Vagina (tissue), 2 donors: ENCODE data around the gene DAPP1.

ENCODE experiments used
- POLR2AphosphoS5 ChIP-seq, 2 donors: sonication (generic); formaldehyde crosslinking; IDR thresholded peaks; one replicate each; pipeline ENCODE4 v1.9.0; 2017; ENCODE audit warnings: antibody characterized with exemption in 2 of 2, mild to moderate bottlenecking in 2 of 2, low read depth in 1 of 2; ENCODE audit not compliant: insufficient read depth in 1 of 2
- TF ChIP-seq, protein P1 (sequence below), 3 experiments: fragments of 450-650 bp in 2 of 3; fragments of 200-600 bp in 1 of 3; sonication (generic) in 1 of 3; IDR thresholded peaks; one replicate each; pipeline ENCODE4 v1.5.1; 2017 to 2019; ENCODE audit warnings: antibody characterized with exemption in 3 of 3, mild to moderate bottlenecking in 2 of 3, moderate library complexity in 2 of 3

DNA sequence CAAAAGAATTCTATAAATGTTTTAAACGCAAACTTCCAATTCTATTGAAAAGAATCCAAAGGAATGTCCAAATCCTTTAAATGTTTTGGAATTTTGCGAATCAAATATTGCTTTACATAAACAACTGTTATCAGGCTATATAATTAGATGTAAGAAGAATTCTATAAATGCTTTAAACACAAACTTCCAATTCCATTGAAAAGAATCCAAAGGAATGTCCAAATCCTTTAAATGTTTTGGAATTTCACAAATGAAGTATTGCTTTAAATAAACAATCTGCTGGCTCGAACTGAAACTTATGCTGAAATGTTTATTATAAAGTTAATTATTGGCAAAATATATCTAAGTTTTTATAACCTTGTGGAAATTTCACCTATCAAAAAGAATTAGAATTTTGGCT lies 16.1 kb downstream of the DAPP1 start:
- TF ChIP-seq, protein P1, sequence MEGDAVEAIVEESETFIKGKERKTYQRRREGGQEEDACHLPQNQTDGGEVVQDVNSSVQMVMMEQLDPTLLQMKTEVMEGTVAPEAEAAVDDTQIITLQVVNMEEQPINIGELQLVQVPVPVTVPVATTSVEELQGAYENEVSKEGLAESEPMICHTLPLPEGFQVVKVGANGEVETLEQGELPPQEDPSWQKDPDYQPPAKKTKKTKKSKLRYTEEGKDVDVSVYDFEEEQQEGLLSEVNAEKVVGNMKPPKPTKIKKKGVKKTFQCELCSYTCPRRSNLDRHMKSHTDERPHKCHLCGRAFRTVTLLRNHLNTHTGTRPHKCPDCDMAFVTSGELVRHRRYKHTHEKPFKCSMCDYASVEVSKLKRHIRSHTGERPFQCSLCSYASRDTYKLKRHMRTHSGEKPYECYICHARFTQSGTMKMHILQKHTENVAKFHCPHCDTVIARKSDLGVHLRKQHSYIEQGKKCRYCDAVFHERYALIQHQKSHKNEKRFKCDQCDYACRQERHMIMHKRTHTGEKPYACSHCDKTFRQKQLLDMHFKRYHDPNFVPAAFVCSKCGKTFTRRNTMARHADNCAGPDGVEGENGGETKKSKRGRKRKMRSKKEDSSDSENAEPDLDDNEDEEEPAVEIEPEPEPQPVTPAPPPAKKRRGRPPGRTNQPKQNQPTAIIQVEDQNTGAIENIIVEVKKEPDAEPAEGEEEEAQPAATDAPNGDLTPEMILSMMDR (IDR thresholded peaks at IDR 0.05), result no peak
- TF ChIP-seq POLR2AphosphoS5 (IDR thresholded peaks at IDR 0.05; ENCODE audit: insufficient read depth in 1 of 2, low read depth in 1 of 2), result no peak
